Stimulated activated CD4-positive, alpha-beta T cell treated with anti-CD3 and anti-CD28 coated beads, Interleukin-15, amount 100 ng/mL, for 48 hours (primary cell): ENCODE measurements around the gene MACROD2.
"Not testable (repeated sequence)": the region's sequence is repeated elsewhere in the genome, so short reads cannot be mapped to it uniquely, and the experiment has no call there.

Experiments used
- DNase-seq, 2 donors: peaks; one replicate each; pipeline ENCODE4 v3.0.0-alpha.2; 2020; ENCODE audit warnings: low read depth in 2 of 2

Gene MACROD2

GRCh38 chr20:14913896-14914620 lies 918.7 kb downstream of the MACROD2 start:
- DNase-seq, result no peak

GRCh38 chr20:14914633-14915032 lies 919.3 kb downstream of the MACROD2 start:
- DNase-seq, result no peak

DNA sequence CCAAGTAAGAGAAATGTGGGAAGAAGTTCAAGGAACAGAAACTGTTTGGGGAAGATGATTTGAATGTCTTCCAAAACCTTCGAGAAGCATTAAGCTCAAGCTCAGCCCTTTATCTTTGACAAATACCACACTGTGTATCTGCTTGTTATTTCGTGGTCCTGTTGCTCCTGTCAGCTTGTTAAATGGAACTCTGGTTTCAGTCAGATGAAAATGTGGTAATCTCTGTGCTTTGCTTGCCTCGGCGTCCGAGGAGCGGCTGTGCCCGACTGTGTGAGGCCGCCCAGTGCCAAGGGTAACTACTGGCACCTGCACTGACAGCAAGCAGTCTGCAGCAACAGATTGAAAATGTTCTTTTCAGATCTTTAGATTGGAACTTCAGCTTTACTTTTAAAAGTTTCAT lies 920.0 kb downstream of the MACROD2 start:
- DNase-seq, result no peak

- no peak for DNase-seq
Observed at GRCh38 chr20:14916360-14916920, 921.1 kb downstream of the MACROD2 start.

DNA sequence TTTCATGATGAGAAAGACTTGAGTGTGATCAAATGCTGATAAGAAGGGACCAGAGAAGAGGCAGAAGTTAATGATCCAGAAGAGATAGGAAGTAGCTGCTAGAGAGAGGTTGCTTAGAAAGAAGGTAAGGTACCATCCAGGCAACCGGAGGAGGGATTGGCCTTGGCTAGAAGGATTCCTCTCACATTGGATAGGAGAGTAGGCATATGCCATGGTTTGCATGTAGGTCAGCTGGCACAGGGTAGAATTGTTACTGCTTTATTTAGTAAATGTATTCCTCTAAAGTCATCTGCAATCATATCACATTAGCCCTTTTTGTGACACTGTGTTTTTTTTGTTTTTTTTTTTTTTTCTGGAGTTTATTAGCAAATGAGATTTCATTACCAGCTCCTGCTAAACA lies 923.0 kb downstream of the MACROD2 start:
- no peak for DNase-seq

DNA sequence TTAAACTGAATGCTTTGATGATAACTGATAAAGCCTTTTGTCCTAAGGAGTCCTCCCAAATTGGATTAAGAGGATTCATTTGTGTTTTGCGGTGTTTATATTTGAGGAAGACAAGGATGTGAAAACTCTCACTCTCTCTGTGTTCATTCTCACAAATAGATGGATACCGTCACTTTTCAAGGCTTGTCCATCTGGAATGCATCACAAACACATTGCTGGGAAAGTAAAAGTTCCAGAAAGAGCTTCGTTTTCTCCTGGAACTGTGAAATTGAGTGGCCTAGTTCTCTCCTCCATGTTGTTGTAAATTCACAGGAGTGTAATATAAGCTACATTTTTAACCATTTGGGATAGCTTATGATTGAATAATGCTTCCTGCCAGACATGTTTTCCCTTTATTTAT lies 923.7 kb downstream of the MACROD2 start:
- no peak for DNase-seq

- no peak for DNase-seq
Observed at GRCh38 chr20:14919501-14920081, 924.3 kb downstream of the MACROD2 start.

- DNase-seq, result no peak
Observed at GRCh38 chr20:14921513-14921912, 926.2 kb downstream of the MACROD2 start.

GRCh38 chr20:14922503-14923267 lies 927.4 kb downstream of the MACROD2 start:
- DNase-seq, result no peak

GRCh38 chr20:14924433-14924832 lies 929.1 kb downstream of the MACROD2 start:
- DNase-seq, result no peak

DNA sequence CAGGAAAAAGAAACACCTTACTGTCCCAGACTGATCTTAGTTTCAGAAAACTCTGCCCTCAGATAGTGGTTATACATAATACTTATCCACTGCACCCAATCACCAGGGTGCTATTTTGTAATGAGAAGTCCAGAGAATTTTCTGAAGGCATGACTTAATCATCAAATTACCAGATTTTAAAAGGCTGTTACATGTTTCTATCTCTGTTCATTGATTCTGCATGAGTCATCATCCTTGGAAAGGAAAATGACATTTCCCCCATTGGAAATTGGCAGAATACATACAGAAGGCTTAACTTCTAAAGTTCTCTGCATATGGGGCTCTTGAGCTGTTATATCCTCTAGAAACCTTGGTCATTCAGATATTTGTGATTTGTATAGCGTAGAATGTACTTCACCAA lies 930.0 kb downstream of the MACROD2 start:
- DNase-seq, result no peak

GRCh38 chr20:14926436-14926835 lies 931.1 kb downstream of the MACROD2 start:
- not testable (repeated sequence) for DNase-seq

DNA sequence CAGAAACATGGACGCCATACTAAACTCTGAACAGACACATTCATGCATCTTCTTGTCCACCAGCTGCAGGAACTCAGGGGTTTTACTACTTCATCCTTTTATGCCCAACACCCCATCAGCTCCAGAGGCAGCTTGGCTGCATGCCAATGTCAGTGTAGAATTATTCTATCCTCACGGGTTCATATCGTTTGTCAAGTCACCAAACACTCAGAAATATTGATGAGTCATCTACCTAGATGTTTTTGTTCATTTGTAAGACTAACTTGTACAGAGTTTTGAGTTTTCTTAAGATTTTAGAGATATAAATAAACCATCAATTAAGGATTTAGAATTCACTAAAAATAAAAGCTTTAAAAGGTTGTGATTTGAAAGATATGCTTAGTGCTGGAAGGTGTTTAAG lies 932.8 kb downstream of the MACROD2 start:
- DNase-seq, result no peak

GRCh38 chr20:14929388-14929787 lies 934.1 kb downstream of the MACROD2 start:
- no peak for DNase-seq

DNA sequence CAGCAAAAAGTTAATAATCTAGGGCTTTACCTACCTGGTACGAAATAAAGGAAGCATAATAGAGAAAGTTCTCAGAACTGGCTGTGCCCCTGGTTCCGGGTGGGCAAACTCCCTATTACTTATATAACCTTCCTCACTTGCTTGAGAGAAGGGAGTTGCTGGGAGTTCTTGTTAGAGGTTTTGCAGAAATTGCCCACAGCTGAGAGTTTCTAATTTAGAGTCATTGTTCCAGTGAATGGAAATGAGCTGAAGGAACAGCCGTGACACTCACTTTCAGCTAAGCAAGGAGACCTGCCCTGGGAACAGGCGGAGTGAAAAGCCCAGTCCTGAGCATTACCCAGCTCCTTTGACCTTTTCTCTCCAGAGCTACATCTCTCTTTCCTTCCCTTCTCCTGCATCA lies 936.7 kb downstream of the MACROD2 start:
- DNase-seq, result no peak

- no peak for DNase-seq
Observed at GRCh38 chr20:14935285-14935684, 940.0 kb downstream of the MACROD2 start.

- no peak for DNase-seq
Observed at GRCh38 chr20:14937021-14937420, 941.7 kb downstream of the MACROD2 start.

- no peak for DNase-seq
Observed at GRCh38 chr20:14937846-14938245, 942.5 kb downstream of the MACROD2 start.

DNA sequence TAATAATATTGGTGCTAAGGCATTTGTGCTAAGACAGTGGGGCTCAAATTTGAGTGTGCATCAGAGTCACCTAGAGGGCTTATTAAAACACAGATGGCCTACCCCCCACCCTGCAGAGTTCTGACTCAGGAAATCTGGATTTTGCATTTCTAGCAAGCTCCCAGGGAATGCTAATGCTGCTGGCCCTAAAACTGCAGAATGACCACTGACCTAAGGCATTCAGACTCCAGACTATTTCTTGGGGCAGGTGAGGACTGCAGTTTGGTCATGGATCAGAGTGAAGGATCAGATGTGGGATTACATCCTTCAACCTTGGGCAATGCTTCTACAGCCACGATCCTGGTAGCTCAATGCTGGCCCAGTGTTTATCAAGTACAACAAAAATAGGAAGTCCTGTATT lies 952.2 kb downstream of the MACROD2 start:
- DNase-seq, result no peak

GRCh38 chr20:14947946-14948345 lies 952.6 kb downstream of the MACROD2 start:
- DNase-seq, result no peak

DNA sequence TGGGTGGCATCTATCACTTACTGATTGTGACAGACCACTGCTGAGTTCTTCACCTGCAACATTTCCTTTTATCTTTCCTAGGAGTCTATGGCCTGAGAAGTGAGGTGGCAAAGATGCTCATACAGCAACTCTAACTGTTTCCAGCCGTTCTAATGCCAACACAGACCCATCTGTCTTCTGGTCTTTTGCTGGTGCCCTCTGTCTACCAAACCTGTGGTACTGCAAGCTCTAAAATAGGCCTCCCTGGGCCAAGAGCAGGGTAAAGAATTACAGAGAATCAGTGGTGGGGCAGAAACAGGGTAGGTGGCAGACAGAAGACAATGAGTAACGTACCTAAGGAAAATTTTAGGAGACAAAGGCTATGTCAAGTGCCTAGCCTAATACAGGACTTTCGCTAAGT lies 953.1 kb downstream of the MACROD2 start:
- DNase-seq, result no peak

DNA sequence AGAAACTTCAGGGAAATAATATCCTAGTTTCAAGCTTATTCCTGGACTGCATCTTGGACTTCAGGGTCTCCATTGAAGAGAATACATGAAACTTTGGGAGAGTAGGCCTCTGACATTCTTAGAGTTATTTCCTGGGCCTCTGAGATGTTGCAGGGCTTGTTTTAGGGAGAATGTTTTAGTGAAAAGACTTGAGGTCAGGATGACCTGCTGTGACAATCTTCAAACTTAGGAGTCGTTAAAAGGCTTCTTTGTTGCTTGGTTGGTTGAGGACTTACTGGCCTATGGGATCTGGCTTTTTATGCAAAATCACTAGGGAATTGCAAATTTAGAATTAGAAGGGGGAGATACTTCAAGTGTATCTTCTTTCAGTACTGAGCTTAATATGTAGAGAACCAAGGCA lies 955.3 kb downstream of the MACROD2 start:
- DNase-seq, result no peak

DNA sequence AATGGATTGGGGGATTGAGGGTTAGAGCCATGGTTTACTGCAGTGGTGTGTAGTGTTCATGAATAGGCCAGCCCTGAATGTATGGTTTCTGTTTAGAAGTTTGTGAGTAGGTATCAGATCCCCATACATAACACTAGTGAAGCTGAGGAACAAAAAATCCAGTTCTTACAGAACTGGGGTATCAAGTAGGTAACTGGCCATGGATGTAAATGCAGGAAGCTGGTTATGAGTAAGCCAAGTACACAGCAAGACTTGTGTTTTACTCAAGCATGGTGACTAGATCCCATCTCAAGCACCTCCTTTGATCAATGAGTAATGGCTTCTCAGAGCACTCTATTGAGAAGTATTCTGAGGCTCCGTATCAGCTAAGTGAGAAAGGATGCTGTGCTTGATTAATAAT lies 955.8 kb downstream of the MACROD2 start:
- DNase-seq, result no peak
